ENCODE results near the gene ACADSB. TPM values are rescaled to one million over a fixed set of nuclear protein-coding genes. Genes with fewer than 3 reads are reported as not detected.

ACADSB gene
- total RNA-seq, 1 experiment from 2014 or later: 12.8 TPM

- H3K9me2 ChIP-seq (ENCODE audit: insufficient read depth): no peaks in the 10 kb centered on the region
- H3K79me2 ChIP-seq (ENCODE audit: low read depth): no peaks in the 10 kb centered on the region
- H3K4me3 ChIP-seq: no peak overlapping the region
- POLR2A ChIA-PET (ENCODE audit: unreplicated experiment): no interaction called here
- no peak overlapping the region for H3K27ac ChIP-seq
- no peak for TF ChIP-seq CTCF (conservative IDR thresholded peaks at IDR 0.05)
- TF ChIP-seq EZH2 (IDR thresholded peaks at IDR 0.05; ENCODE audit: low read depth): no peak
- CTCF ChIA-PET: no interaction called here
- no peak overlapping the region for H3K4me2 ChIP-seq
- no peaks in the 10 kb centered on the region for H3K36me3 ChIP-seq (ENCODE audit: low read depth)
- no peaks in the 10 kb centered on the region for H3F3A ChIP-seq (ENCODE audit: insufficient read depth, low read depth)
- H3K4me1 ChIP-seq (replicated peaks; ENCODE audit: insufficient read depth): no peaks in the 10 kb centered on the region
- DNase-seq: no peak
- no TSS peak for BruUV-seq (replicated peaks)
- H3K27me3 ChIP-seq (ENCODE audit: insufficient read depth, low read depth): no peaks in the 10 kb centered on the region
- H3K9me3 ChIP-seq (ENCODE audit: insufficient read depth, low read depth): no peaks in the 10 kb centered on the region
- no peaks in the 10 kb centered on the region for H4K20me1 ChIP-seq (ENCODE audit: insufficient read depth)
- intact Hi-C loops (cut with micrococcal nuclease; ENCODE audit: unreplicated experiment): no loop called here
- no peak overlapping the region for H2AFZ ChIP-seq
Measured at GRCh38 chr10:123018531-123018930, 9.7 kb downstream of the ACADSB start.

- intact Hi-C loops (cut with micrococcal nuclease; ENCODE audit: unreplicated experiment): no loop called here
- Histone ChIP-seq H3K9me3 (ENCODE audit: insufficient read depth, low read depth) (no peaks in the 10 kb centered on the region), H3F3A (ENCODE audit: insufficient read depth, low read depth) (no peaks in the 10 kb centered on the region), H3K4me1 (replicated peaks; ENCODE audit: insufficient read depth) (no peaks in the 10 kb centered on the region), H3K9me2 (ENCODE audit: insufficient read depth) (no peaks in the 10 kb centered on the region), H3K27ac (no peak overlapping the region), H2AFZ (no peak overlapping the region), H3K4me3 (no peak overlapping the region), H3K4me2 (no peak overlapping the region), H3K27me3 (ENCODE audit: insufficient read depth, low read depth) (no peaks in the 10 kb centered on the region), H3K36me3 (ENCODE audit: low read depth) (no peaks in the 10 kb centered on the region), H4K20me1 (ENCODE audit: insufficient read depth) (no peaks in the 10 kb centered on the region), H3K79me2 (ENCODE audit: low read depth) (no peaks in the 10 kb centered on the region)
- ChIA-PET POLR2A (ENCODE audit: unreplicated experiment) (no interaction called here), CTCF (no interaction called here)
- TF ChIP-seq CTCF (conservative IDR thresholded peaks at IDR 0.05) (no peak), EZH2 (IDR thresholded peaks at IDR 0.05; ENCODE audit: low read depth) (no peak)
- no TSS peak for BruUV-seq (replicated peaks)
- DNase-seq: no peak
Measured at GRCh38 chr10:123019264-123019663, 10.5 kb downstream of the ACADSB start.

- no peak overlapping the region for H3K27ac ChIP-seq
- no peaks in the 10 kb centered on the region for H3K79me2 ChIP-seq (ENCODE audit: low read depth)
- H3K4me1 ChIP-seq (replicated peaks; ENCODE audit: insufficient read depth): no peaks in the 10 kb centered on the region
- DNase-seq: no peak
- no peaks in the 10 kb centered on the region for H3F3A ChIP-seq (ENCODE audit: insufficient read depth, low read depth)
- TF ChIP-seq CTCF (conservative IDR thresholded peaks at IDR 0.05) (no peak), EZH2 (IDR thresholded peaks at IDR 0.05; ENCODE audit: low read depth) (no peak)
- no peaks in the 10 kb centered on the region for H3K9me3 ChIP-seq (ENCODE audit: insufficient read depth, low read depth)
- intact Hi-C loops (cut with micrococcal nuclease; ENCODE audit: unreplicated experiment): no loop called here
- ChIA-PET CTCF (no interaction called here), POLR2A (ENCODE audit: unreplicated experiment) (no interaction called here)
- H3K27me3 ChIP-seq (ENCODE audit: insufficient read depth, low read depth): no peaks in the 10 kb centered on the region
- BruUV-seq (replicated peaks): no TSS peak
- no peak overlapping the region for H3K4me2 ChIP-seq
- no peak overlapping the region for H2AFZ ChIP-seq
- no peaks in the 10 kb centered on the region for H4K20me1 ChIP-seq (ENCODE audit: insufficient read depth)
- no peak overlapping the region for H3K4me3 ChIP-seq
- no peaks in the 10 kb centered on the region for H3K9me2 ChIP-seq (ENCODE audit: insufficient read depth)
- H3K36me3 ChIP-seq (ENCODE audit: low read depth): no peaks in the 10 kb centered on the region
Measured at GRCh38 chr10:123019941-123020703, 11.3 kb downstream of the ACADSB start.
